Right atrium auricular region (tissue), 2 donors: ENCODE results near the gene DNAJB6. TPM values are rescaled to one million over a fixed set of nuclear protein-coding genes. Genes with fewer than 3 reads are reported as not detected.

Experiments used
- DNase-seq: peaks from one replicate; pipeline ENCODE4 v3.0.0-alpha.2; 2019; ENCODE audit warnings: low spot score
- H3K27ac ChIP-seq, 2 donors: fragments of 200-600 bp; sonication (generic); 1 replicate in 1 of 2; 2 replicates in 1 of 2; pipeline ENCODE4 v1.5.1; 2016 to 2019
- H3K27me3 ChIP-seq, 2 donors: fragments of 200-600 bp; sonication (generic); one replicate each; pipeline versions ENCODE4 v1.5.1 to v1.6.0; 2017 to 2019
- H3K36me3 ChIP-seq: fragments of 200-600 bp; sonication (generic); one replicate; pipeline ENCODE4 v1.5.1; 2016
- H3K4me1 ChIP-seq, 2 donors: fragments of 200-600 bp; sonication (generic); one replicate each; pipeline versions ENCODE4 v1.5.1 to v1.6.0; 2017 to 2019
- H3K4me3 ChIP-seq, 2 donors: fragments of 200-600 bp; sonication (generic); 1 replicate in 1 of 2; 2 replicates in 1 of 2; pipeline ENCODE4 v1.5.1; 2017 to 2019; ENCODE audit warnings: mild to moderate bottlenecking in 1 of 2, moderate library complexity in 1 of 2
- H3K9me3 ChIP-seq, 2 donors: fragments of 200-600 bp; sonication (generic); one replicate each; pipeline ENCODE4 v1.5.1; 2019
- total RNA-seq, 2 donors: library from RNA; depleted of rRNA; stranded (reverse); fragments of >200 nt; gene quantifications; one replicate each; pipeline ENCODE4 v1.1.0, GENCODE V29; 2016
- TF ChIP-seq, protein P1 (sequence below), 2 donors: fragments of 200-600 bp; sonication (generic); IDR thresholded peaks; one replicate each; pipeline ENCODE4 v1.5.1; 2019; ENCODE audit warnings: antibody characterized with exemption in 2 of 2

Gene DNAJB6
- total RNA-seq, 2 donors from 2014 or later = 134 to 137 TPM

GRCh38 chr7:157438121-157439025 lies 101.6 kb downstream of the DNAJB6 start:
- Histone ChIP-seq H3K27ac (no peak overlapping the region), H3K36me3 (no peaks in the 10 kb centered on the region), H3K4me1 (no peaks in the 10 kb centered on the region), H3K4me3 (no peak overlapping the region), H3K9me3 (no peaks in the 10 kb centered on the region), H3K27me3 (no peaks in the 10 kb centered on the region)
- no peak for DNase-seq
- TF ChIP-seq, protein P1, sequence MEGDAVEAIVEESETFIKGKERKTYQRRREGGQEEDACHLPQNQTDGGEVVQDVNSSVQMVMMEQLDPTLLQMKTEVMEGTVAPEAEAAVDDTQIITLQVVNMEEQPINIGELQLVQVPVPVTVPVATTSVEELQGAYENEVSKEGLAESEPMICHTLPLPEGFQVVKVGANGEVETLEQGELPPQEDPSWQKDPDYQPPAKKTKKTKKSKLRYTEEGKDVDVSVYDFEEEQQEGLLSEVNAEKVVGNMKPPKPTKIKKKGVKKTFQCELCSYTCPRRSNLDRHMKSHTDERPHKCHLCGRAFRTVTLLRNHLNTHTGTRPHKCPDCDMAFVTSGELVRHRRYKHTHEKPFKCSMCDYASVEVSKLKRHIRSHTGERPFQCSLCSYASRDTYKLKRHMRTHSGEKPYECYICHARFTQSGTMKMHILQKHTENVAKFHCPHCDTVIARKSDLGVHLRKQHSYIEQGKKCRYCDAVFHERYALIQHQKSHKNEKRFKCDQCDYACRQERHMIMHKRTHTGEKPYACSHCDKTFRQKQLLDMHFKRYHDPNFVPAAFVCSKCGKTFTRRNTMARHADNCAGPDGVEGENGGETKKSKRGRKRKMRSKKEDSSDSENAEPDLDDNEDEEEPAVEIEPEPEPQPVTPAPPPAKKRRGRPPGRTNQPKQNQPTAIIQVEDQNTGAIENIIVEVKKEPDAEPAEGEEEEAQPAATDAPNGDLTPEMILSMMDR (IDR thresholded peaks at IDR 0.05) = no peak

DNA sequence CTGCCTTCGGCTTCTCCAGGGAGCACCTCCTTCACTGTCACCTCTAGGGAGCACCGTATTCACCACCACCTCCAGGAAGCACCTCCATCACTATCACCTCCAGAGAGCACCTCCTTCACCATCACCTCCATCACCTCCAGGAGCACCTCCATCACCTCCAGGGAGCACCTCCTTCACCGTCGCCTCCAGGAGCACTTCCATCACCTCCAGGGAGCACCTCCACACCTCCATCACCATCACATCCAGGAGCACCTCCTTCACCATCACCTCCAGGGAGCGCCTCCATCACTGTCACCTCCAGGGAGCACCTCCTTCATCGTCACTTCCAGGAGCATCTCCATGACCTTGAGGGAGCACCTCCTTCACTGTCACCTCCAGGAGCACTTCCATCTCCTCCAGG lies 102.3 kb downstream of the DNAJB6 start:
- Histone ChIP-seq H3K4me3 (no peak overlapping the region), H3K4me1 (no peaks in the 10 kb centered on the region), H3K27ac (no peak overlapping the region), H3K27me3 (no peaks in the 10 kb centered on the region), H3K9me3 (no peaks in the 10 kb centered on the region), H3K36me3 (no peaks in the 10 kb centered on the region)
- no peak for DNase-seq
- TF ChIP-seq, protein P1 (IDR thresholded peaks at IDR 0.05) = no peak

GRCh38 chr7:157439761-157440160 lies 103.0 kb downstream of the DNAJB6 start:
- Histone ChIP-seq H3K4me3 (no peak overlapping the region), H3K27ac (no peak overlapping the region), H3K9me3 (no peaks in the 10 kb centered on the region), H3K36me3 (no peaks in the 10 kb centered on the region), H3K27me3 (no peaks in the 10 kb centered on the region), H3K4me1 (no peaks in the 10 kb centered on the region)
- DNase-seq = no peak
- TF ChIP-seq, protein P1 (IDR thresholded peaks at IDR 0.05) = no peak

- DNase-seq = no peak
- H3K27me3 ChIP-seq = no peaks in the 10 kb centered on the region
- no peaks in the 10 kb centered on the region for H3K9me3 ChIP-seq
- H3K4me1 ChIP-seq = no peaks in the 10 kb centered on the region
- TF ChIP-seq, protein P1 (IDR thresholded peaks at IDR 0.05) = no peak
- H3K4me3 ChIP-seq = no peak overlapping the region
- H3K27ac ChIP-seq = no peak overlapping the region
- H3K36me3 ChIP-seq = no peaks in the 10 kb centered on the region
These were observed 103.7 kb downstream of the DNAJB6 start for GRCh38 chr7:157440346-157441022.

GRCh38 chr7:157441023-157441399 lies 104.2 kb downstream of the DNAJB6 start:
- no peaks in the 10 kb centered on the region for H3K36me3 ChIP-seq
- no peak overlapping the region for H3K4me3 ChIP-seq
- DNase-seq = no peak
- H3K9me3 ChIP-seq = no peaks in the 10 kb centered on the region
- no peaks in the 10 kb centered on the region for H3K27me3 ChIP-seq
- TF ChIP-seq, protein P1 (IDR thresholded peaks at IDR 0.05) = no peak
- H3K4me1 ChIP-seq = no peaks in the 10 kb centered on the region
- no peak overlapping the region for H3K27ac ChIP-seq
